Measurements from ENCODE around the gene PIP4K2C.
"Not testable (repeated sequence)": the region's sequence is repeated elsewhere in the genome, so short reads cannot be mapped to it uniquely, and the experiment has no call there.

PIP4K2C gene

GRCh38 chr12:57641699-57642442 lies 50.9 kb downstream of the PIP4K2C start:
- H3K79me2 ChIP-seq (ENCODE audit: low read length), result no peaks in the 10 kb centered on the region
- no peaks in the 10 kb centered on the region for H3K36me3 ChIP-seq (replicated peaks; ENCODE audit: insufficient read depth, low read length)
- peak; percentile 65 for DNase-seq
- no peaks in the 10 kb centered on the region for H3F3A ChIP-seq (ENCODE audit: insufficient read depth, low read length)
- no peaks in the 10 kb centered on the region for H3K9me3 ChIP-seq (replicated peaks; ENCODE audit: insufficient read depth, low read length)
- peak overlapping the region; percentile 65 for H3K4me2 ChIP-seq (ENCODE audit: low read depth, low read length)
- TF ChIP-seq EZH2 (optimal IDR thresholded peaks at IDR 0.05; ENCODE audit: low read depth, low read length) (no peak), CTCF (IDR thresholded peaks at IDR 0.05; ENCODE audit: low read length) (no peak), EZH2phosphoT487 (IDR thresholded peaks at IDR 0.05; ENCODE audit: low read length) (no peak)
- no peaks in the 10 kb centered on the region for H3K27me3 ChIP-seq (replicated peaks; ENCODE audit: insufficient read depth, low read length)
- H4K20me1 ChIP-seq (ENCODE audit: insufficient read depth, low read length), result no peaks in the 10 kb centered on the region
- peaks cover 5% of the 10 kb centered on the region; the same call in 1 of the 2 replicates for H3K4me1 ChIP-seq (ENCODE audit: low read length)
- H2AFZ ChIP-seq (ENCODE audit: low read length), result peak overlapping the region; percentile 60
- H3K9me2 ChIP-seq (replicated peaks; ENCODE audit: insufficient read depth, low read length), result no peaks in the 10 kb centered on the region
- H3K4me3 ChIP-seq (ENCODE audit: low read length), result no peak overlapping the region
- H3K9ac ChIP-seq (ENCODE audit: low read length), result no peak overlapping the region; the same call in 1 of the 2 replicates
- H3K27ac ChIP-seq (ENCODE audit: low read length), result no peak overlapping the region

GRCh38 chr12:57645990-57646658 lies 55.1 kb downstream of the PIP4K2C start:
- not testable (repeated sequence) for H3F3A ChIP-seq (ENCODE audit: insufficient read depth, low read length); H3K9me2 ChIP-seq (replicated peaks; ENCODE audit: insufficient read depth, low read length); DNase-seq; H3K36me3 ChIP-seq (replicated peaks; ENCODE audit: insufficient read depth, low read length); H3K9ac ChIP-seq (ENCODE audit: low read length); H3K79me2 ChIP-seq (ENCODE audit: low read length); H3K4me2 ChIP-seq (ENCODE audit: low read depth, low read length); H3K27me3 ChIP-seq (replicated peaks; ENCODE audit: insufficient read depth, low read length); H4K20me1 ChIP-seq (ENCODE audit: insufficient read depth, low read length); H3K4me3 ChIP-seq (ENCODE audit: low read length); H3K4me1 ChIP-seq (ENCODE audit: low read length); H3K9me3 ChIP-seq (replicated peaks; ENCODE audit: insufficient read depth, low read length); H3K27ac ChIP-seq (ENCODE audit: low read length); H2AFZ ChIP-seq (ENCODE audit: low read length)

- not testable (repeated sequence) for H3K27me3 ChIP-seq (replicated peaks; ENCODE audit: insufficient read depth, low read length); H3K27ac ChIP-seq (ENCODE audit: low read length); H3K4me2 ChIP-seq (ENCODE audit: low read depth, low read length); H4K20me1 ChIP-seq (ENCODE audit: insufficient read depth, low read length); H3K4me3 ChIP-seq (ENCODE audit: low read length); H3K9me3 ChIP-seq (replicated peaks; ENCODE audit: insufficient read depth, low read length); H3K79me2 ChIP-seq (ENCODE audit: low read length); H3F3A ChIP-seq (ENCODE audit: insufficient read depth, low read length); H2AFZ ChIP-seq (ENCODE audit: low read length); H3K4me1 ChIP-seq (ENCODE audit: low read length); H3K36me3 ChIP-seq (replicated peaks; ENCODE audit: insufficient read depth, low read length); H3K9me2 ChIP-seq (replicated peaks; ENCODE audit: insufficient read depth, low read length); DNase-seq; H3K9ac ChIP-seq (ENCODE audit: low read length)
Observed at GRCh38 chr12:57646659-57647049, 55.7 kb downstream of the PIP4K2C start.

All from MM.1S (cell line).